Activated naive CD4-positive, alpha-beta T cell treated with anti-CD3 and anti-CD28 coated beads for 36 hours (primary cell): ENCODE data around the gene CIAO3. TPM values are rescaled to one million over a fixed set of nuclear protein-coding genes. Genes with fewer than 3 reads are reported as not detected.

Source experiments
- microRNA-seq: library from miRNA; unstranded; fragments of <30 nt; microRNA quantifications from one replicate; pipeline ENCODE4 v1.2.0, GENCODE V29; 2022; ENCODE audit warnings: borderline microRNAs expressed, borderline replicate concordance
- total RNA-seq, 2 experiments: library from RNA; stranded (reverse); gene quantifications; one replicate each; pipeline ENCODE4 v1.2.3, GENCODE V29; 2021

The CIAO3 gene
- total RNA-seq, 2 experiments from 2014 or later = 32.7 to 34.3 TPM

Small RNAs within 50 kb of the gene (microRNA-seq; reads per million reads assigned to microRNA genes)
- gene MIR662 = not detected

Other genes with a start within 250 kb of the CIAO3 start
- gene CAPN15, start 213.3 kb downstream of the CIAO3 start, total RNA-seq = 10 to 100 TPM; 54.4 to 56.9 TPM
- gene PRR35, start 180.6 kb downstream of the CIAO3 start, total RNA-seq = not detected
- gene NHLRC4, start 174.0 kb downstream of the CIAO3 start, total RNA-seq = under 1 TPM; 0.60 to 0.67 TPM
- gene PIGQ, start 171.0 kb downstream of the CIAO3 start, total RNA-seq = 10 to 100 TPM; 18.6 to 19.2 TPM
- 1 to 10 TPM; 6.3 to 7.3 TPM for gene RAB40C, start 150.9 kb downstream of the CIAO3 start, total RNA-seq
- gene WFIKKN1, start 110.0 kb downstream of the CIAO3 start, total RNA-seq = under 1 TPM; 0.10 to 0.25 TPM
- 100 to 1,000 TPM; 121 to 122 TPM for gene METTL26, start 104.7 kb downstream of the CIAO3 start, total RNA-seq
- 10 to 100 TPM; 31.5 to 35.2 TPM for gene MCRIP2, start 99.2 kb downstream of the CIAO3 start, total RNA-seq
- gene WDR90, start 91.6 kb downstream of the CIAO3 start, total RNA-seq = 10 to 100 TPM; 65.9 to 66.9 TPM
- gene RHOT2, start 72.9 kb downstream of the CIAO3 start, total RNA-seq = 10 to 100 TPM; 81.9 to 84.0 TPM
- under 1 TPM; 0.60 to 0.94 TPM for gene RHBDL1, start 65.3 kb downstream of the CIAO3 start, total RNA-seq
- 10 to 100 TPM; 40.3 to 44.1 TPM for gene STUB1, start 60.6 kb downstream of the CIAO3 start, total RNA-seq
- gene JMJD8, start 56.7 kb downstream of the CIAO3 start, total RNA-seq = 10 to 100 TPM; 18.2 to 20.5 TPM
- gene WDR24, start 50.6 kb downstream of the CIAO3 start, total RNA-seq = 10 to 100 TPM; 17.4 to 17.7 TPM
- gene FBXL16, start 35.2 kb downstream of the CIAO3 start, total RNA-seq = 1 to 10 TPM; 3.7 to 5.7 TPM
- gene METRN, start 25.9 kb downstream of the CIAO3 start, total RNA-seq = 10 to 100 TPM in 1 of 2 experiments, 1 to 10 TPM in 1; 8.2 to 11.0 TPM
- 10 to 100 TPM; 21.5 to 24.3 TPM for gene ANTKMT, start 19.9 kb downstream of the CIAO3 start, total RNA-seq
- gene CCDC78, start 14.6 kb downstream of the CIAO3 start, total RNA-seq = 1 to 10 TPM; 1.2 to 1.3 TPM
- 1 to 10 TPM; 6.5 to 7.7 TPM for gene HAGHL, start 13.9 kb downstream of the CIAO3 start, total RNA-seq
- not detected for gene MSLN, start 19.7 kb upstream of the CIAO3 start, total RNA-seq
- gene RPUSD1, start 47.4 kb upstream of the CIAO3 start, total RNA-seq = 1 to 10 TPM; 6.8 to 7.2 TPM
- gene CHTF18, start 47.6 kb upstream of the CIAO3 start, total RNA-seq = 100 to 1,000 TPM; 126 to 127 TPM
- not detected for gene GNG13, start 59.7 kb upstream of the CIAO3 start, total RNA-seq
- 10 to 100 TPM; 11.5 to 12.3 TPM for gene LMF1, start 230.0 kb upstream of the CIAO3 start, total RNA-seq
- 1 to 10 TPM in 1 of 2 experiments, under 1 TPM in 1; 0.74 to 1.0 TPM for gene SOX8, start 240.8 kb upstream of the CIAO3 start, total RNA-seq